Astrocyte (in vitro differentiated cells and primary cell): ENCODE measurements around the gene WDR81. TPM values are rescaled to one million over a fixed set of nuclear protein-coding genes. Genes with fewer than 3 reads are reported as not detected.

Experiments
- DNase-seq: peaks from one replicate; pipeline ENCODE4 v3.0.0-alpha.2; 2010; ENCODE audit warnings: low read depth
- FAIRE-seq: peaks from 2 replicates; lab custom pipeline; 2011; peaks lifted over from hg19 to GRCh38; lab: Jason Lieb, UNC
- H2AFZ ChIP-seq: 2 replicates; pipeline ENCODE4 v1.6.0; 2012; ENCODE audit warnings: low read depth, low read length, inconsistent platforms
- H3K27ac ChIP-seq: 2 replicates; pipeline ENCODE4 v1.5.1; 2011; ENCODE audit warnings: low read depth, low read length, inconsistent platforms
- H3K27me3 ChIP-seq: 2 replicates; pipeline ENCODE4 v1.6.0; 2011; ENCODE audit warnings: low read length, inconsistent platforms; ENCODE audit not compliant: insufficient read depth
- H3K36me3 ChIP-seq: 2 replicates; pipeline ENCODE4 v1.5.1; 2011; ENCODE audit warnings: low read length, inconsistent platforms; ENCODE audit not compliant: insufficient read depth
- H3K4me1 ChIP-seq: 2 replicates; pipeline ENCODE4 v1.5.1; 2011; ENCODE audit warnings: low read length, inconsistent platforms; ENCODE audit not compliant: insufficient read depth
- H3K4me2 ChIP-seq: 2 replicates; pipeline ENCODE4 v1.6.0; 2012; ENCODE audit warnings: low read length, inconsistent platforms
- H3K4me3 ChIP-seq: 2 replicates; pipeline ENCODE4 v1.5.1; 2011; ENCODE audit warnings: low read depth, mild to moderate bottlenecking, low read length, inconsistent platforms; ENCODE audit not compliant: insufficient read depth
- H3K79me2 ChIP-seq: 2 replicates; pipeline ENCODE4 v1.6.0; 2012; ENCODE audit warnings: mild to moderate bottlenecking, low read length, inconsistent platforms; ENCODE audit not compliant: insufficient read depth
- H3K9ac ChIP-seq: 2 replicates; pipeline ENCODE4 v1.6.0; 2012; ENCODE audit warnings: mild to moderate bottlenecking, low read length, inconsistent platforms
- H3K9me3 ChIP-seq: 2 replicates; pipeline ENCODE4 v1.5.1; 2012; ENCODE audit warnings: low read depth, mild to moderate bottlenecking, low read length, inconsistent platforms; ENCODE audit not compliant: insufficient read depth
- H4K20me1 ChIP-seq: 2 replicates; pipeline ENCODE4 v1.6.0; 2012; ENCODE audit warnings: low read length, inconsistent platforms; ENCODE audit not compliant: insufficient read depth
- H3K27ac Mint-ChIP-seq: one replicate; pipeline ENCODE4 v1.8.0; 2021; ENCODE audit warnings: mild to moderate bottlenecking, mixed read lengths; ENCODE audit not compliant: unreplicated experiment
- H3K27me3 Mint-ChIP-seq: one replicate; pipeline ENCODE4 v1.8.0; 2021; ENCODE audit warnings: low read depth, mixed read lengths; ENCODE audit not compliant: unreplicated experiment
- H3K36me3 Mint-ChIP-seq: one replicate; pipeline ENCODE4 v1.8.0; 2021; ENCODE audit warnings: low read depth, mixed read lengths; ENCODE audit not compliant: unreplicated experiment
- H3K4me1 Mint-ChIP-seq: one replicate; pipeline ENCODE4 v1.8.0; 2021; ENCODE audit warnings: low read depth, mixed read lengths; ENCODE audit not compliant: unreplicated experiment
- H3K4me3 Mint-ChIP-seq: one replicate; pipeline ENCODE4 v1.8.0; 2021; ENCODE audit warnings: mild to moderate bottlenecking, moderate library complexity, mixed read lengths; ENCODE audit not compliant: unreplicated experiment
- H3K9me3 Mint-ChIP-seq: one replicate; pipeline ENCODE4 v1.8.0; 2021; ENCODE audit warnings: mild to moderate bottlenecking, mixed read lengths; ENCODE audit not compliant: unreplicated experiment
- CTCF ChIP-seq: IDR thresholded peaks from 2 replicates; pipeline ENCODE4 v1.5.1; 2011; ENCODE audit warnings: low read depth, mild to moderate bottlenecking, inconsistent platforms, low read length, moderate library complexity; ENCODE audit not compliant: insufficient read depth
- EZH2 ChIP-seq: IDR thresholded peaks from 2 replicates; pipeline ENCODE4 v1.6.1; 2012; ENCODE audit warnings: mild to moderate bottlenecking, low read length, inconsistent platforms; ENCODE audit not compliant: insufficient read depth
- total RNA-seq: library from RNA; stranded (reverse); gene quantifications from 2 replicates; pipeline ENCODE4 v1.2.1, GENCODE V29; 2021

Gene WDR81
- total RNA-seq, 1 donor from 2014 or later: 12.3 TPM

- no peak for TF ChIP-seq CTCF
- no peak for TF ChIP-seq EZH2
- H3K27me3 ChIP-seq: no peaks in the 10 kb centered on the region
- peaks cover 5% of the 10 kb centered on the region for H3K4me1 ChIP-seq
- Mint-ChIP-seq H3K27ac (no peak overlapping the region), H3K36me3 (peaks cover 13% of the 10 kb centered on the region), H3K4me3 (no peak overlapping the region), H3K4me1 (peaks cover 4% of the 10 kb centered on the region), H3K9me3 (no peaks in the 10 kb centered on the region), H3K27me3 (no peaks in the 10 kb centered on the region)
- FAIRE-seq (no peak), DNase-seq (peak; percentile 58)
- no peak overlapping the region for H3K4me3 ChIP-seq
- H3K4me2 ChIP-seq: no peak overlapping the region
- peaks cover 23% of the 10 kb centered on the region for H3K79me2 ChIP-seq
- no peaks in the 10 kb centered on the region for H3K36me3 ChIP-seq
- H4K20me1 ChIP-seq: peaks cover 7% of the 10 kb centered on the region
- H2AFZ ChIP-seq: no peak overlapping the region
- H3K27ac ChIP-seq: peak overlapping the region; percentile 30
- H3K9ac ChIP-seq: no peak overlapping the region
- H3K9me3 ChIP-seq: no peaks in the 10 kb centered on the region
Measured at GRCh38 chr17:1730326-1731193, 6.1 kb downstream of the WDR81 start.

GRCh38 chr17:1731194-1731506 is 6.6 kb downstream of the WDR81 start:
- no peak overlapping the region for H3K9ac ChIP-seq
- Mint-ChIP-seq H3K4me3 (no peak overlapping the region), H3K27ac (no peak overlapping the region), H3K9me3 (no peaks in the 10 kb centered on the region), H3K4me1 (peaks cover 4% of the 10 kb centered on the region), H3K27me3 (no peaks in the 10 kb centered on the region), H3K36me3 (peaks cover 10% of the 10 kb centered on the region)
- no peak for DNase-seq
- peaks cover 7% of the 10 kb centered on the region for H4K20me1 ChIP-seq
- H3K4me2 ChIP-seq: no peak overlapping the region
- no peaks in the 10 kb centered on the region for H3K36me3 ChIP-seq
- FAIRE-seq: no peak
- H3K79me2 ChIP-seq: peaks cover 17% of the 10 kb centered on the region
- TF ChIP-seq CTCF (no peak), EZH2 (no peak)
- no peak overlapping the region for H3K4me3 ChIP-seq
- no peaks in the 10 kb centered on the region for H3K9me3 ChIP-seq
- peaks cover 5% of the 10 kb centered on the region for H3K4me1 ChIP-seq
- no peaks in the 10 kb centered on the region for H3K27me3 ChIP-seq
- no peak overlapping the region for H3K27ac ChIP-seq
- no peak overlapping the region for H2AFZ ChIP-seq

- Mint-ChIP-seq H3K36me3 (peaks cover 10% of the 10 kb centered on the region), H3K27ac (no peak overlapping the region), H3K4me3 (no peak overlapping the region), H3K27me3 (no peaks in the 10 kb centered on the region), H3K4me1 (peaks cover 14% of the 10 kb centered on the region), H3K9me3 (no peaks in the 10 kb centered on the region)
- Histone ChIP-seq H2AFZ (no peak overlapping the region), H3K4me2 (no peak overlapping the region), H3K4me1 (peaks cover 12% of the 10 kb centered on the region), H3K27ac (no peak overlapping the region), H4K20me1 (peaks cover 9% of the 10 kb centered on the region), H3K36me3 (no peaks in the 10 kb centered on the region), H3K9ac (no peak overlapping the region), H3K79me2 (peaks cover 5% of the 10 kb centered on the region), H3K27me3 (no peaks in the 10 kb centered on the region), H3K4me3 (no peak overlapping the region), H3K9me3 (no peaks in the 10 kb centered on the region)
- no peak for FAIRE-seq
- TF ChIP-seq CTCF (no peak), EZH2 (no peak)
- DNase-seq: no peak
Measured at GRCh38 chr17:1732241-1732832, 7.8 kb downstream of the WDR81 start.
